ENCODE results near the gene ADRA2B.

DNA sequence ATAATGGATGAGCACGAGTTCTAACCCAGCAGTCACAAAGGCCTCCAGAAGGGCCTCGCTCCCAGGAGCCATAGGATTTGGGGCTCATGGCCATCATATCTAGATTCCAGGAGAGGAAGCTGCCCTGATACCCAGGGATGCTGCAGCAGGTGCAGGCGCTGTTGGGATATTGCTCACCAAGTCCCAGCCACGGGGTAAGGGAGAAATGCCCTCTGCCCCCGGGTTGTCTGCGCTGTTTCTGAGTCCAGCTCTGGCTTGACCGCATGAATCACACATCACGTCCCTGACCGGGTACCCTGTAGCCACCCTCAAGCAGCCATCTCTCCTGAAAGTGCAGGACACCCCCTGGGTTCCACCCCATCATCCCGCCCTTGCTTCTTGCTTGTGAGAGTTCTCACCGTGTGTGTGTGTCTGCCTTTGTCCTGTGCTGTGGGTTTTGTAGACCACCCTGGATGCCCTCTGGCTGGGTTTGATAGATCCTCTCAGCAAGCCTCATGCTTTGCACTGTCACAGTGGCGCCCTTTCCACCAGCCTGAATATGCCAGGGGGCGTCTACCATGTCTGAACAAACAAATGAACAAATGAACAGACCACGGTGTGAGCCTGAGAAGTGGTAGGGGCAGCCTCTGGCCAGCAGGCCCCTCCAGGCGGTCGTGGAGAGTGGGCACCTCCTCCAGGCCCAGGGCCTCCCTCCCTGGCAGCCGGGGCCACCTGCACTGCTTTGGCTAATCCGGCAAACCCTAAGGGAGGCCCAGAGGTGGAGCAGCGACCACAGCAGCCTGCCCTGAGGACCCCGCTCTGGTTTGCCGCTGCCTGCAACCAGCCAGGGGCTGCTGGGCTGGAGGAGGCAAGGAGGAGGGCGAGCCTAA is 32.1 kb downstream of the ADRA2B start:
- no peak for TF ChIP-seq CTCF (IDR thresholded peaks at IDR 0.05 in 2 of 3, conservative IDR thresholded peaks at IDR 0.05 in 1 of 3; ENCODE audit: borderline replicate concordance in 1 of 3, insufficient read depth in 1 of 3, low read depth in 2 of 3, low read length in 2 of 3)
- no peak for TF ChIP-seq ELF1 (IDR thresholded peaks at IDR 0.05; ENCODE audit: borderline replicate concordance, low read depth)
- TF ChIP-seq POLR2AphosphoS5 (IDR thresholded peaks at IDR 0.05; ENCODE audit: low read depth, low read length) = no peak
- TF ChIP-seq CEBPB (IDR thresholded peaks at IDR 0.05; ENCODE audit: low read depth) = no peak
- no peak for TF ChIP-seq EZH2 (IDR thresholded peaks at IDR 0.05)
- no peak for TF ChIP-seq POLR2A (IDR thresholded peaks at IDR 0.05; ENCODE audit: borderline replicate concordance, extremely low read depth, insufficient read depth, insufficient read length)
- TF ChIP-seq ZNF274 (IDR thresholded peaks at IDR 0.05; ENCODE audit: low read depth, low read length) = no peak
- no peak for TF ChIP-seq RAD21 (IDR thresholded peaks at IDR 0.05; ENCODE audit: low read depth)

Data from HCT116 (cell line).